ENCODE results near the gene TBPL1. TPM values are rescaled to one million over a fixed set of nuclear protein-coding genes. Genes with fewer than 3 reads are reported as not detected.

Gene TBPL1
- total RNA-seq, 4 donors from 2014 or later, result 0.85 to 9.1 (median 4.7) TPM

DNA sequence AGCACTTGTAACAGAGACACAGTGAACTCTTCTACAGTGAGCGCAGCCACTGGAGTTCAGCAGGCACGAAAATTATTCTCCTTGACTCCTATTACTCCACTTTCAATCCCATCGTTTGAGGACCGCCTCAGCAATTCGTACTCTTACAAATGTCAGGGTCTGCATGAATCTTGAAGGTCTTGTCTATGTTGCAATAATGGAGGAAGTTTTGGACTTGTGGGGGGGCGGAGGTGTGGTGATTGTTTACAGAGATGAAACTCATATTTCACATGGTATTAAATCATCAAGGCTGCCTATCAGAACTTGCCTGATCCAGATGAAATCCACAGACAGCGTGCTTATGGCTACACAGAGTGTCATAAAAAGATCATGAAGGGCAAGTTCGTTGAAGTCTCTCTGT is 57.4 kb downstream of the TBPL1 start:
- Histone ChIP-seq H3K9me3 (no peaks in the 10 kb centered on the region), H3K4me1 (peaks cover 0 to 4% of the 10 kb centered on the region in 2 donors), H3K4me3 (no peak overlapping the region), H3K27me3 (no peaks in the 10 kb centered on the region), H3K27ac (no peak overlapping the region), H3K36me3 (no peaks in the 10 kb centered on the region)
- in situ Hi-C loops (cut with MboI; ENCODE audit: low sequenced_read_pairs in 4 of 4), result no loop called here
- ATAC-seq (no peak), DNase-seq (no peak)
- intact Hi-C loops (cut with DNase I; ENCODE audit: low total_unique reads), result no loop called here
- TF ChIP-seq POLR2A (IDR thresholded peaks at IDR 0.05), result no peak
- TF ChIP-seq, protein P1, sequence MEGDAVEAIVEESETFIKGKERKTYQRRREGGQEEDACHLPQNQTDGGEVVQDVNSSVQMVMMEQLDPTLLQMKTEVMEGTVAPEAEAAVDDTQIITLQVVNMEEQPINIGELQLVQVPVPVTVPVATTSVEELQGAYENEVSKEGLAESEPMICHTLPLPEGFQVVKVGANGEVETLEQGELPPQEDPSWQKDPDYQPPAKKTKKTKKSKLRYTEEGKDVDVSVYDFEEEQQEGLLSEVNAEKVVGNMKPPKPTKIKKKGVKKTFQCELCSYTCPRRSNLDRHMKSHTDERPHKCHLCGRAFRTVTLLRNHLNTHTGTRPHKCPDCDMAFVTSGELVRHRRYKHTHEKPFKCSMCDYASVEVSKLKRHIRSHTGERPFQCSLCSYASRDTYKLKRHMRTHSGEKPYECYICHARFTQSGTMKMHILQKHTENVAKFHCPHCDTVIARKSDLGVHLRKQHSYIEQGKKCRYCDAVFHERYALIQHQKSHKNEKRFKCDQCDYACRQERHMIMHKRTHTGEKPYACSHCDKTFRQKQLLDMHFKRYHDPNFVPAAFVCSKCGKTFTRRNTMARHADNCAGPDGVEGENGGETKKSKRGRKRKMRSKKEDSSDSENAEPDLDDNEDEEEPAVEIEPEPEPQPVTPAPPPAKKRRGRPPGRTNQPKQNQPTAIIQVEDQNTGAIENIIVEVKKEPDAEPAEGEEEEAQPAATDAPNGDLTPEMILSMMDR (IDR thresholded peaks at IDR 0.05 in 4 of 5, conservative IDR thresholded peaks at IDR 0.05 in 1 of 5), result no peak

DNA sequence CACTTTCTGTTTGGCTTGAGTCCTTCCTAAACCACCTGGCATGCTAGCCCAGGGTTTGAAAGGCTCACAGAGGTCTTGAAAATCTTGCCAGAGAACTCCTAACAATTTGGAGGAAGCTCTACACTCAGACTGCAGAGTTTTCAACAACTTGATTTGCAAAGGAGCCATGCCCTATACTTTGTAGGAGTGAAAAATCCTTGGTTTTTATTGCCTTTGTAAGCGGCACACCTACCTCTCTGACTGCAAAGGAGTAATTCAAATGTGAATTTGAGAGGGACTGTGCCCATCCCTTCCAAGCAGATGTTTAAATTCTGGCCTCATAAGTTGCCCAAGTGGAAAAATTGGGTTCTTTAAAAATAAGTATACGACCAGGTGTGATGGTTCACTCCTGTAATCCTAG is 58.0 kb downstream of the TBPL1 start:
- no peak for ATAC-seq

DNA sequence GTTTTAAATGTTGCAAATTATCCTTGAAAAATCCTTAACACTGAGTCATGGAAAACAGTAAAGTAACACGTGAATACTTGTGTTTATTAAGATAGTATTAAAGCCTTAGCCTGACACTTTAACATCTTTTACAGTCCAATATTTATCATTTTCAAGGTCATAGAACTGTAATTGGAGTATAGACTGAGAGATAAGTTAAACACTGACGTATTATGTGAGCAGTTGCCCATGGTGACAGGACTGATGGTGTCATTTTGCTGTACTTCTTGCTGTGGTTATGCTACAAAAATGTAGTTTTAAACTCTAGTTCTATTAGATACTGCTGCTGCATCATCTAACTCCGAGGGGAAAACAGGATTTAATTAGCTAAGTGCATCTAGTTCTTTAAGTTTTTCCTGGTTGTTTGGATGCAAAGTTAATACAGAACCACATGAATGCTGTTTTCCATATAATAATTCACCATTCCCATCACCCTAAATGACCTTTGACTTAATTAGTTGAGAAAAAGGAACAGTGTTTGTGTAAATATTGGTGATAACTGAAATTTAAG is 61.6 kb downstream of the TBPL1 start:
- no peaks in the 10 kb centered on the region for H3K27me3 ChIP-seq
- H3K4me1 ChIP-seq, result peaks cover 0 to 5% of the 10 kb centered on the region in 2 donors
- ATAC-seq (no peak), DNase-seq (no peak)
- H3K36me3 ChIP-seq, result no peaks in the 10 kb centered on the region
- no peak overlapping the region for H3K4me3 ChIP-seq
- H3K27ac ChIP-seq, result no peak overlapping the region
- intact Hi-C loops (cut with DNase I; ENCODE audit: low total_unique reads), result no loop called here
- no peaks in the 10 kb centered on the region for H3K9me3 ChIP-seq
- in situ Hi-C loops (cut with MboI; ENCODE audit: low sequenced_read_pairs in 4 of 4), result no loop called here
- TF ChIP-seq, protein P1 (IDR thresholded peaks at IDR 0.05 in 4 of 5, conservative IDR thresholded peaks at IDR 0.05 in 1 of 5), result no peak
- no peak for TF ChIP-seq POLR2A (IDR thresholded peaks at IDR 0.05)

More for the DNA sequence above, 58.0 kb downstream of the TBPL1 start:
- Histone ChIP-seq H3K9me3 (no peaks in the 10 kb centered on the region), H3K4me1 (peaks cover 0 to 4% of the 10 kb centered on the region in 2 donors), H3K27ac (no peak overlapping the region), H3K27me3 (no peaks in the 10 kb centered on the region), H3K4me3 (no peak overlapping the region), H3K36me3 (no peaks in the 10 kb centered on the region)
- in situ Hi-C loops (cut with MboI; ENCODE audit: low sequenced_read_pairs in 4 of 4) (no loop called here), intact Hi-C loops (cut with DNase I; ENCODE audit: low total_unique reads) (no loop called here)
- no peak for DNase-seq
- TF ChIP-seq POLR2A (IDR thresholded peaks at IDR 0.05), result no peak
- TF ChIP-seq, protein P1 (IDR thresholded peaks at IDR 0.05 in 4 of 5, conservative IDR thresholded peaks at IDR 0.05 in 1 of 5), result no peak

DNA sequence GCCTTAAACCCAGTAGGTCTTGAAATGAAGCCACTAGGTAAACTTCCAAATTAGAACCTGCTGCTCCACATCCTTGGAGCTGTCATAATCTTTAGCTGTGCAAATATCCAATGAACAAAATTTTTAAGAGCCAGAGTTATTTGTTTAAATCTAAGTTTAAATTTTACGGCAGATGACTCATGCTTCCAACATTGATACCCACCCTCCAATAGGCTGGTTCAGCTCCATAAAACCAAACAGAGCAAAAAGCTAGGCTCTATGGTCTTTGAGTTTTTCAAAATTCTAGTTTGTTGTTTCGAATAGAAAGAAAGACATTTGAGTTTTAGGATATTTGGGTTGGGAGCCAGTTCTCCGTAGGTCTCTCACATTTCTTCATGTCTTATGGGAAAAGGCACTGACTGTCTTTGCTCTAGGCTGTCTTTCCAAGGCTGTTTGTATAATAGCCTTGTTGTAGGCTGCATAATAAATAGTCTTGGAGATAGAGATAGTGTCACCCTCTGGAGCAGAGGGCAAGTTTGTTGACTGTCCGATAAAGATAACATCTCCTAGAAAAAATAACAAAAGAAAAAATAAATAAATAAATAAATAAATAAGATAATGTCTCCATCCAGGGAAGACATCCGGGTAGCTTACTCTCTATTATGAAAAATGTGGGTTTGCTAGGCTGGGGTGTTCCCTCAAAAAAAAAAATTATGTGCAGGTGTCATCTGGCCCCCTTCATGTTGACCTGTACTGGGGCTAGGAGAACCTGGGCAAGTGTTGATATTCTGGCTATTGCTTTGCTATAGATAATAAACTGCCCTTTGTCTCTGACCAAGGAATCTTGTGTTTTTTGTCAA is 62.9 kb downstream of the TBPL1 start:
- Histone ChIP-seq H3K27ac (no peak overlapping the region), H3K9me3 (no peaks in the 10 kb centered on the region), H3K36me3 (no peaks in the 10 kb centered on the region), H3K4me1 (peaks cover 8 to 15% of the 10 kb centered on the region in 2 donors), H3K27me3 (no peaks in the 10 kb centered on the region), H3K4me3 (no peak overlapping the region)
- in situ Hi-C loops (cut with MboI; ENCODE audit: low sequenced_read_pairs in 4 of 4) (no loop called here), intact Hi-C loops (cut with DNase I; ENCODE audit: low total_unique reads) (no loop called here)
- DNase-seq, result no peak
- no peak for ATAC-seq
- TF ChIP-seq, protein P1 (IDR thresholded peaks at IDR 0.05 in 4 of 5, conservative IDR thresholded peaks at IDR 0.05 in 1 of 5), result no peak
- TF ChIP-seq POLR2A (IDR thresholded peaks at IDR 0.05), result no peak

Data from gastrocnemius medialis (tissue), 4 donors.